DND-41 (cell line): ENCODE data around the gene INPP5K.

Experiments
- CTCF ChIP-seq: IDR thresholded peaks from 2 replicates; pipeline ENCODE4 v1.5.1; 2012; ENCODE audit warnings: borderline replicate concordance, low read length, moderate library complexity, mild to moderate bottlenecking; ENCODE audit not compliant: poor library complexity, severe bottlenecking; ENCODE audit errors: extremely low read depth
- EZH2 ChIP-seq: IDR thresholded peaks from 3 replicates; pipeline ENCODE4 v1.6.1; 2012; ENCODE audit warnings: borderline replicate concordance, low read depth, mild to moderate bottlenecking, moderate library complexity, low read length, inconsistent platforms; ENCODE audit not compliant: severe bottlenecking

- no peak for TF ChIP-seq CTCF
- no peak for TF ChIP-seq EZH2
Measured at GRCh38 chr17:1541367-1541904, 25.0 kb upstream of the INPP5K start.
